Aorta (tissue), 5 donors: Measurements from ENCODE around the gene TPRA1. TPM values are rescaled to one million over a fixed set of nuclear protein-coding genes. Genes with fewer than 3 reads are reported as not detected.

Experiments used
- ATAC-seq: fragments of 200-7000 bp; cut with Tn5 transposase; one replicate; pipeline ENCODE4 v1.9.1; 2022; ENCODE audit warnings: moderate library complexity; ENCODE audit not compliant: low FRiP score
- DNase-seq, 2 donors: peaks; one replicate each; pipeline ENCODE4 v3.0.0-alpha.2; 2020
- H3K27ac ChIP-seq, 2 donors: one replicate each; pipeline ENCODE4 v1.5.1; 2013; ENCODE audit warnings: low read length in 2 of 2, mild to moderate bottlenecking in 2 of 2, moderate library complexity in 2 of 2, control low read depth in 1 of 2, inconsistent platforms in 1 of 2, low read depth in 1 of 2
- H3K27me3 ChIP-seq, 2 donors: one replicate each; pipeline ENCODE4 v1.6.1; 2013; ENCODE audit warnings: control low read depth in 1 of 2, low read length in 1 of 2, mild to moderate bottlenecking in 1 of 2, moderate library complexity in 1 of 2; ENCODE audit not compliant: insufficient read depth in 2 of 2, control insufficient read depth in 1 of 2
- H3K36me3 ChIP-seq, 2 donors: one replicate each; pipeline ENCODE4 v1.6.1; 2013; ENCODE audit warnings: control low read depth in 1 of 2, low read length in 1 of 2, mild to moderate bottlenecking in 1 of 2; ENCODE audit not compliant: insufficient read depth in 2 of 2, control insufficient read depth in 1 of 2
- H3K4me1 ChIP-seq, 2 donors: one replicate each; pipeline ENCODE4 v1.6.1; 2013; ENCODE audit warnings: low read length in 2 of 2, control low read depth in 1 of 2, mild to moderate bottlenecking in 1 of 2, moderate library complexity in 1 of 2; ENCODE audit not compliant: insufficient read depth in 2 of 2, control insufficient read depth in 1 of 2
- H3K4me3 ChIP-seq, 2 donors: one replicate each; pipeline ENCODE4 v1.5.1; 2013; ENCODE audit warnings: low read length in 2 of 2, control low read depth in 1 of 2, mild to moderate bottlenecking in 1 of 2
- H3K9me3 ChIP-seq: one replicate; pipeline ENCODE4 v1.6.1; 2013; ENCODE audit warnings: mild to moderate bottlenecking, low read length; ENCODE audit not compliant: control insufficient read depth
- WGBS, 2 donors: extraction: QIAGEN DNeasy Blood & Tissue Kit; methylation state at CpG; one replicate each; pipeline ENCODE4 v1.1.7; 2013; 5-methylcytosine and 5-hydroxymethylcytosine counted together
- intact Hi-C, 2 donors: fragments of 100-400 bp; cut with DNase I; formaldehyde crosslinking; loops; one replicate each; pipeline versions ENCODE4 v1.14.2 to v1.15.0; 2022
- microRNA-seq, 2 donors: library from miRNA; unstranded; fragments of <30 nt; microRNA quantifications; one replicate each; pipeline ENCODE4 v1.2.0, GENCODE V29; 2020
- polyA plus RNA-seq, 2 donors: library from polyadenylated mRNA; stranded (reverse); fragments of 200-250 nt; gene quantifications; one replicate each; pipeline ENCODE4 v1.2.3, GENCODE V29; 2013
- total RNA-seq, 2 donors: library from RNA; stranded (reverse); fragmentation: NEBNext Ultra II Directional; extraction: Animal tissue kit (Norgen Biotek cat#: 25700); gene quantifications; one replicate each; pipeline ENCODE4 v1.2.1, GENCODE V29; 2021
- donor health status: healthy with polysubstance abuse.
- donor health status: Bipolar disorder and iron deficiency.
- donor health status: DM: no; HTN: no; CAD: no.
- donor health status: DM: no; HTN: no; CAD: no.
- donor health status: DM: yes; HTN: yes; CAD: no.

Gene TPRA1
- total and polyA plus RNA-seq, 4 donors = 7.8 to 45.2 (median 24.3) TPM

DNA sequence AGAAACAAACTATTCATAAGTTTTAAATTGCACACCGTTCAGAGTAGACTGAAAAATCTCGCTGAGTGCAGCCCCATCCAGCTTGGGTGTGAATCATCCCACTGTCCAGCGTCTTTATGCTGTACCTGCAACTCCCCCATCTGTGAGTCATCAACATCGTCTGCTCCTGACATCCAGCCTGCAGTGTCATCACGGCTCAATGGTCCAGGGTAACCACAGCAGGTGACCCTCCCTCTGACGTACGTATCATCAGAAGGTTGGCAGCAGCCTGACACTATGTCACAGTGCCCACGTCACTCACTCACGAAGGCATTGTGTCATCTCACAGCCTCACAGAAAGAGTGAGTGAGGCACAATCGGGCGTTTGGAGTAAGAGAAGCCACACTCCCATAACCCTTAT lies 65.2 kb downstream of the TPRA1 start:
- intact Hi-C loops = no loop called here
- ATAC-seq (no peak), DNase-seq (no peak)
- Histone ChIP-seq H3K9me3 (no peaks in the 10 kb centered on the region), H3K36me3 (no peaks in the 10 kb centered on the region), H3K4me1 (peaks cover 0 to 3% of the 10 kb centered on the region in 2 donors), H3K27ac (no peak overlapping the region), H3K27me3 (no peaks in the 10 kb centered on the region), H3K4me3 (no peak overlapping the region)
- WGBS, 2 donors = 67 to 70% methylated on average over 11 of the region's 11 CpGs

DNA sequence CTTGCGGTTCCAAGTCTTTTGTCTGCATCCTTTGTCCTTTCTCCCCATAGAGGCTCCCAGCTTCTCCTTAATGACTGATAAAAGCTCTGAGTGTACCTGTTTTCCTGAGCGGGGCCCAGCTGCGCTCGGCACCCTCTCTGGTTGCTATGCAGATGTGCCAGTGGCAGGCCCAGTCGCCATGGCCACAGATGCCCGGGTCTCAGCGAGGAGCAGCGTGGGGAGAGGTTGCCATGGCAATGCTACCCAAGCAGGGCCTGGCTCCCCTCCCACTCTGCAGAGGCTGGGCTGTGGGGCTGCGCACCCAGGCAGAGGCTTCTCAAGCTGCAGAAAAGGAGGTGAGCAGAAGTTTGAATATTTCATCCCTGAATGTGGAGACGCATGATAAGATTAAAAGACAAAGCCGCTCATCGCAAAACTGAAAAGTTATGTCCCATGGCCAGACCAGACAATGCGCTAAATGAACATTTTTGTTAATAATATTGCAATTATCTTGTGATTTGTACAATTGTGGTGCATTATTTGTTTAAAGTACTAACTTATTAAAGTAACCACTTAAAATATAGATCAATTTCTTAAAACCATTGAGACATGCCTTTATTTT lies 66.1 kb downstream of the TPRA1 start:
- intact Hi-C loops = no loop called here

More for the DNA sequence above, 66.1 kb downstream of the TPRA1 start:
- no peaks in the 10 kb centered on the region for H3K27me3 ChIP-seq
- peaks cover 0 to under 1% of the 10 kb centered on the region in 2 donors for H3K4me1 ChIP-seq
- no peaks in the 10 kb centered on the region for H3K9me3 ChIP-seq
- H3K36me3 ChIP-seq = no peaks in the 10 kb centered on the region
- DNase-seq = no peak
- H3K4me3 ChIP-seq = no peak overlapping the region
- H3K27ac ChIP-seq = no peak overlapping the region
- ATAC-seq = no peak
- WGBS, 2 donors = 56 to 57% methylated on average over 13 of the region's 13 CpGs

Small RNA genes lying within 50 kb of the gene (microRNA-seq; reads per million reads assigned to microRNA genes)
- gene MIR6825 (0 to 0.60 reads per million in 2 donors), gene MIR7976 (0 reads per million in 2 donors)

Other genes with a start within 250 kb of the TPRA1 start
- 1 to 10 TPM; 3.5 to 5.1 TPM for gene MCM2, start 7.7 kb upstream of the TPRA1 start, total RNA-seq
- 1 to 10 TPM; 1.6 to 2.1 TPM for gene MCM2, start 7.7 kb upstream of the TPRA1 start, polyA plus RNA-seq
- gene PODXL2, start 38.5 kb upstream of the TPRA1 start, total RNA-seq = 1 to 10 TPM; 2.2 to 4.0 TPM
- 1 to 10 TPM; 1.3 to 1.9 TPM for gene PODXL2, start 38.5 kb upstream of the TPRA1 start, polyA plus RNA-seq
- 10 to 100 TPM; 49.8 to 75.4 TPM for gene ABTB1, start 82.2 kb upstream of the TPRA1 start, total RNA-seq
- gene ABTB1, start 82.2 kb upstream of the TPRA1 start, polyA plus RNA-seq = 100 to 1,000 TPM in 1 of 2 donors, 10 to 100 TPM in 1; 28.7 to 263 TPM
- gene MGLL, start 231.8 kb upstream of the TPRA1 start, total RNA-seq = 10 to 100 TPM; 72.6 to 85.3 TPM
- gene MGLL, start 231.8 kb upstream of the TPRA1 start, polyA plus RNA-seq = 10 to 100 TPM; 18.3 to 28.7 TPM